ENCODE measurements around the gene SNRNP200. TPM values are rescaled to one million over a fixed set of nuclear protein-coding genes. Genes with fewer than 3 reads are reported as not detected.

The SNRNP200 gene
- total RNA-seq, 2 experiments from 2014 or later: 79.3 to 216 TPM

DNA sequence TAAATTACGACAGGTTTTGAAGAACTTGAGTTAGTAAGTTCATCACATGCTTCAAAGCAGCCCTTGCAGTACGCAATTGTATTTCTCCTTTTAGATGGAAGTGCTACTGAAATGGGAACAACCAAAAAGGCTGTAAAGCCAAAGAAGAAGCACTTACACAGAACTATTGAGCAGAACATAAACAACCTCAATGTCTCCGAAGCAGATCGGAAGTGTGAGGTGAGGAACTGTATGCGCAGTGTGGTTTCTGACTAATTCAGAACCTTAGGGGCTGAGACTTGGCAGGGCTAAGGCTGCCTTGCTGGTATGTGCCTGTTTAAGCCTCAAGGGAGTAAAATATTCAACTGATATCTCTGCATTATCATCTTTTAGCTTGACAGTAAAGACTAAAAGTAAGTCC is 38.7 kb upstream of the SNRNP200 start:
- CTCF ChIA-PET (ENCODE audit: unreplicated experiment): no interaction called here

GRCh38 chr2:96342085-96342484 is 36.7 kb upstream of the SNRNP200 start:
- H3K4me1 ChIP-seq (ENCODE audit: insufficient read depth, low read length, poor library complexity, severe bottlenecking): peaks cover 14% of the 10 kb centered on the region
- H3K9me3 ChIP-seq (ENCODE audit: low read length): no peaks in the 10 kb centered on the region
- no peak for DNase-seq (ENCODE audit: low spot score)
- H3K36me3 ChIP-seq (ENCODE audit: insufficient read depth, low read length): peaks cover 89% of the 10 kb centered on the region
- H4K20me1 ChIP-seq (ENCODE audit: insufficient read depth, low read length): no peaks in the 10 kb centered on the region
- H3K9me2 ChIP-seq (ENCODE audit: insufficient read depth, low read length): no peaks in the 10 kb centered on the region
- TF ChIP-seq EZH2phosphoT487 (IDR thresholded peaks at IDR 0.05; ENCODE audit: borderline replicate concordance, low read depth, low read length) (no peak), CTCF (conservative IDR thresholded peaks at IDR 0.05; ENCODE audit: low read length) (no peak)
- H3K4me3 ChIP-seq (ENCODE audit: low read depth, low read length, poor library complexity, severe bottlenecking): no peak overlapping the region
- H3K79me2 ChIP-seq (ENCODE audit: insufficient read depth, low read depth, low read length): peaks cover 53% of the 10 kb centered on the region
- no peak overlapping the region for H2AFZ ChIP-seq (ENCODE audit: low read length)
- CTCF ChIA-PET (ENCODE audit: unreplicated experiment): no interaction called here
- no TSS peak for BruUV-seq (replicated peaks)
- H3K27ac ChIP-seq (ENCODE audit: low read depth, low read length, poor library complexity, severe bottlenecking): no peak overlapping the region
- H3K4me2 ChIP-seq (ENCODE audit: low read length): no peak overlapping the region
- POLR2A ChIA-PET: no interaction called here
- intact Hi-C loops (cut with micrococcal nuclease; ENCODE audit: unreplicated experiment): loop anchor here (5.0 kb wide), 1 partner anchor 50 kb away; no protein-coding TSS in a partner anchor

More for the DNA sequence above, 38.7 kb upstream of the SNRNP200 start:
- H2AFZ ChIP-seq (ENCODE audit: low read length): no peak overlapping the region
- intact Hi-C loops (cut with micrococcal nuclease; ENCODE audit: unreplicated experiment): loop anchor here (5.0 kb wide), 1 partner anchor 52 kb away; no protein-coding TSS in a partner anchor
- POLR2A ChIA-PET: interaction anchor here (0.6 to 0.9 kb wide), 2 partner anchors 9 to 21 kb away, joined by 3 to 5 read pairs; partner anchors contain the start of gene NCAPH
- peaks cover 33% of the 10 kb centered on the region for H3K79me2 ChIP-seq (ENCODE audit: insufficient read depth, low read depth, low read length)
- no TSS peak for BruUV-seq (replicated peaks)
- no peaks in the 10 kb centered on the region for H3K9me2 ChIP-seq (ENCODE audit: insufficient read depth, low read length)
- H3K27ac ChIP-seq (ENCODE audit: low read depth, low read length, poor library complexity, severe bottlenecking): no peak overlapping the region
- no peaks in the 10 kb centered on the region for H3K9me3 ChIP-seq (ENCODE audit: low read length)
- TF ChIP-seq CTCF (conservative IDR thresholded peaks at IDR 0.05; ENCODE audit: low read length): no peak
- TF ChIP-seq EZH2phosphoT487 (IDR thresholded peaks at IDR 0.05; ENCODE audit: borderline replicate concordance, low read depth, low read length): no peak
- H3K4me1 ChIP-seq (ENCODE audit: insufficient read depth, low read length, poor library complexity, severe bottlenecking): no peaks in the 10 kb centered on the region
- H3K4me3 ChIP-seq (ENCODE audit: low read depth, low read length, poor library complexity, severe bottlenecking): no peak overlapping the region
- DNase-seq (ENCODE audit: low spot score): no peak
- no peak overlapping the region for H3K4me2 ChIP-seq (ENCODE audit: low read length)
- peaks cover 99% of the 10 kb centered on the region for H3K36me3 ChIP-seq (ENCODE audit: insufficient read depth, low read length)
- H4K20me1 ChIP-seq (ENCODE audit: insufficient read depth, low read length): no peaks in the 10 kb centered on the region

DNA sequence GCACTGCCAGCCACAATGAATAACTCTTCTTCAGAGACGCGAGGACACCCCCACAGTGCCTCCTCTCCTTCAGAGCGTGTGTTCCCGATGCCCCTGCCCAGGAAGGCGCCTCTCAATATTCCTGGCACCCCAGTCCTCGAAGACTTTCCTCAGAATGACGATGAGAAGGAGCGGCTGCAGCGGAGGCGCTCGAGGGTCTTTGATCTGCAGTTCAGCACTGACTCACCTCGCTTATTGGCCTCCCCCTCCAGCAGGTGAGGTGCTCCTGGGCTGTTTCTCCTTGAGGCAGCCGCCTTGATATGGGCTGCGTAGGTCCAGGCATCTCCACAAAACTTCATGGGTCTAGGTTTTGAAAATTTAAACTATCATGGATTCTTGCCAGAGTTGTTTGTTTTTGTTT is 36.3 kb upstream of the SNRNP200 start:
- no peak for TF ChIP-seq CTCF (conservative IDR thresholded peaks at IDR 0.05; ENCODE audit: low read length)

More for the DNA sequence above, 36.3 kb upstream of the SNRNP200 start:
- POLR2A ChIA-PET: no interaction called here
- intact Hi-C loops (cut with micrococcal nuclease; ENCODE audit: unreplicated experiment): loop anchor here (5.0 kb wide), 1 partner anchor 49 kb away; no protein-coding TSS in a partner anchor
- Histone ChIP-seq H3K79me2 (ENCODE audit: insufficient read depth, low read depth, low read length) (peaks cover 57% of the 10 kb centered on the region), H3K4me3 (ENCODE audit: low read depth, low read length, poor library complexity, severe bottlenecking) (no peak overlapping the region), H2AFZ (ENCODE audit: low read length) (no peak overlapping the region), H3K9me3 (ENCODE audit: low read length) (no peaks in the 10 kb centered on the region), H3K27ac (ENCODE audit: low read depth, low read length, poor library complexity, severe bottlenecking) (no peak overlapping the region), H4K20me1 (ENCODE audit: insufficient read depth, low read length) (no peaks in the 10 kb centered on the region), H3K4me2 (ENCODE audit: low read length) (no peak overlapping the region), H3K4me1 (ENCODE audit: insufficient read depth, low read length, poor library complexity, severe bottlenecking) (peaks cover 18% of the 10 kb centered on the region), H3K9me2 (ENCODE audit: insufficient read depth, low read length) (no peaks in the 10 kb centered on the region), H3K36me3 (ENCODE audit: insufficient read depth, low read length) (peaks cover 85% of the 10 kb centered on the region)
- DNase-seq (ENCODE audit: low spot score): no peak
- CTCF ChIA-PET (ENCODE audit: unreplicated experiment): no interaction called here
- BruUV-seq (replicated peaks): no TSS peak
